Posterior vena cava (tissue), 2 donors: ENCODE results near the gene EBPL. TPM values are rescaled to one million over a fixed set of nuclear protein-coding genes. Genes with fewer than 3 reads are reported as not detected.

Experiments
- DNase-seq: peaks from one replicate; pipeline ENCODE4 v3.0.0-alpha.2; 2020; ENCODE audit warnings: low spot score
- intact Hi-C, 2 donors: fragments of 100-400 bp; cut with DNase I; formaldehyde crosslinking; loops; one replicate each; pipeline versions ENCODE4 v1.14.1 to v1.14.2; 2022 to 2023
- total RNA-seq, 2 donors: library from RNA; stranded (reverse); fragmentation: NEBNext Ultra II Directional; extraction: Animal tissue kit (Norgen Biotek cat#: 25700); gene quantifications; one replicate each; pipeline ENCODE4 v1.2.1, GENCODE V29; 2021
- donor health status: DM: yes; HTN: yes; CAD: no.
- donor health status: DM: yes; HTN: yes; CAD: no.

Gene EBPL
- total RNA-seq, 2 donors from 2014 or later = 20.1 to 23.8 TPM

DNA sequence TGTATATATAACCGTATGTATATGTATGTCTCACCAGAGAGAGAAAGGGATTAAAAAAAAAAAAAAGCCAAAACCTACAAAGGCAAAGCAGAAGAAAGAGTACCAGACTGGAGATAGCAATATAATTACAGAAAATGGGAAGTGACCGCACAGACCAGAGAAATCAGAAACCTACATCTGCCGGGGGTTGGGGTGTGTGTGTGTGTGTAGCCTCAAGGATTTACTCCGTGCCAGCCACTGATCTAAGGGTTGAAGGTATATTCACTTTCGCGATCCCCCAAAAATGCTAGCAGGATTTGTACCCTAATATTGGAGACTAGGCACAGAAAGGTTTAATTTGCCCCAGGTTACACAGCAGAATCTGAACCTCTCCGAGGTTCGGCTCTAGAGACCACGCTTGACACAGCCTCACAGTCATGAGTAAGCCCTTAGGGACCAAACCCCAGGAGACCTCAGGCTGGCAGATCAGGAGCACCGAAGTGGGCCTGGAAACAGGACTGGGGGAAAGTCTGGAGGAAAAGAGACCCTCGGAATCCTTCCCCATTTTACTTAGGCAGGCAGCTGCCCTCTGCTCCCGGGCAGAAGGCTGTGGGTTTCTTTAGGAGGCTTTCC lies 48.1 kb downstream of the EBPL start:
- DNase-seq = no peak
- intact Hi-C loops = no loop called here

- peak; percentile 89 for DNase-seq
- intact Hi-C loops = no loop called here
Observed at GRCh38 chr13:49641801-49642291, 49.4 kb downstream of the EBPL start.

GRCh38 chr13:49638744-49639072 lies 52.6 kb downstream of the EBPL start:
- no peak for DNase-seq
- intact Hi-C loops = no loop called here

DNA sequence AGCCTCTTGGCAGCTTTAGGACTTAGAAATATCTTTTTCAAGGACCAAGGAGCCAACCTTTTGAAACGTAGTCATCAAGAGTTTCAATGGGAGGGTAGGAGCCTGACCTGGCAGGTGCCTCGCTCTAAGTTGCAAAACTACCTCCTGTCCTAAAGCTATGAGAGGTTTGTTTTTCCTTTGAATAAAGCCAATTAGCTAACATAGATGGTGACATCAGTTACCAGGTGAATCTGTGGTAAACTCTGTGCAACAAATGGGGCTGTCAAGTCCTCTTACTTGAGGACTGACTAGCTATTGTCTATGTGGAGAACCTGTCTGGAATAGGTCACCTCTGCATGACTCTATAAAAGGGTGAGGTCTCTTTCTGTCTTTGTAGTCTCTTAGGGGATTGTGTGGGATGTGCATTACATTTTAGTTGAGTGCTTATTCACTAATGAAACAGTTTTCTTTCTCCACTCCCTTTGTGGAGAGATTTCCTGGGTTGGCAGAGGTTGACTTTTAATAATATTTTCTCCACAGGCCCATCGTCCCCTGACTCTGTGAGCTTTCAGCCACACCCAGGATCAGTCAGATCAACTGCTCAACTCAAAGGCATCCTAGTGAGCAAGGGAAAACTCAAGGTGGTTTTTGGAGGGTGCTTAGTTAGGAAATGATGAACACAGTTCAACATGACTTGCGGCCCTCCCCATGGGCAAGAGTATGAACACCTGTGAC lies 53.1 kb downstream of the EBPL start:
- intact Hi-C loops = no loop called here
- no peak for DNase-seq

DNA sequence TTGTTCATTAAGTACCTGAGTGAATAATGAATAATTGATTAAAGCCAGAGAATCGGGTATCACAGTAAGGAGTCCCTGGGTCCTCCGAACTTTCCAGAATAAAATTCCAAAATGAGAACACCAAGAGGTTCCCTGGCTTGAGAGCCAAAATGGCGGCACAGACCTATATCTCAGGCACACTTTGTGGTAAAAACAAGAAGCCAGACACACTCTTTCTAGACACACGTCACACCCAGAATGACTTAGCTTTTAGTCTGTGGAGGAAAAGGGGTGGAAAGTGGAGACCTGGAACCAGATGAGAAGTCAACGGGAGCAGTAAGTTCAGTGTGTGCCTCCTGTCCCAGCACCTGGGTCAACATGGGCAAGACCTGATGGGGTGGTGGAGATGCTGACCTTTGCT lies 54.6 kb downstream of the EBPL start:
- no peak for DNase-seq
- intact Hi-C loops = no loop called here

DNA sequence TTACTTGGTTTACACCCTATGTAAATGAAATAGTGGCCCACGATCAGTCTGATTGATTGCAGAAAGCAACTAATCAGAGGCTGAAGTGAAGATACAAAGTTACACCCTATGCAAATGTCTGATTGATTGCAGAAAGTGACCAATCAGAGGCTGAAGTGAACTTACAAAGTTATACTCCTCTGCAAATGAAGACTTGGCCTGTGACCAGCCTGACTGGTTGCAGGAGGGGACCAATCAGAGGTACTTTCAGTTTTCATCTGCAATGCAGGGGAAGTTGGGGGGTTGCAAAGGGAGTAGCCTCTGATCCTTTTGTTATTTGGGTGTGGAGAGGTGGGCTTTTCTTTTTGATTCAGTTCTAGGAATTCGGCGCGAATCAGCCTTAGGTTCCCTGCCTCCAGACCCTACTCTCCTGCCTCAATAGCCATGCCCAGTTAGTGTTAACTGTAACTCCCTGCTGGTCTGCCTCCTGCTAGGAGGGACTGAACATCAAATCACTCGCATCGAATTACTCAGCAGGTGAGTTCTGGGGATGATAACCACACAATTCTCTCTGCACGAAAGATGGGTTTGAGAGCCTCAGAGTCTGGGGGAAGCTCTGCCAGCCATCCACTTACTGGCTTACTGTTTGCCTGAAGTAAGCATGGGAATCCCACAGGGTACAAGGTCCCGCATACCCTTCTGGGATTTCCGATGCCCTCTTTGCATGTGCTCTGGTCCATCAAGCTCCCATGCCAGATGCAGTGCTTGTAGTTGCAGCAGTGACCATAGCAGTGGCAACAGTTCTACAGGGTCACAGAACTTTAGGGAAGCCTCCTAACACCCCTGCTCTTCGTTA lies 55.5 kb downstream of the EBPL start:
- intact Hi-C loops = no loop called here
- no peak for DNase-seq

- intact Hi-C loops = no loop called here
Observed at GRCh38 chr13:49633710-49634109, 57.6 kb downstream of the EBPL start.

GRCh38 chr13:49632156-49632555 lies 59.1 kb downstream of the EBPL start:
- no peak for DNase-seq
- intact Hi-C loops = no loop called here

More at GRCh38 chr13:49633710-49634109, 57.6 kb downstream of the EBPL start:
- DNase-seq = no peak

GRCh38 chr13:49630580-49630979 lies 60.7 kb downstream of the EBPL start:
- no peak for DNase-seq
- intact Hi-C loops = no loop called here

- intact Hi-C loops = no loop called here
- DNase-seq = no peak
Observed at GRCh38 chr13:49629947-49630346, 61.3 kb downstream of the EBPL start.

DNA sequence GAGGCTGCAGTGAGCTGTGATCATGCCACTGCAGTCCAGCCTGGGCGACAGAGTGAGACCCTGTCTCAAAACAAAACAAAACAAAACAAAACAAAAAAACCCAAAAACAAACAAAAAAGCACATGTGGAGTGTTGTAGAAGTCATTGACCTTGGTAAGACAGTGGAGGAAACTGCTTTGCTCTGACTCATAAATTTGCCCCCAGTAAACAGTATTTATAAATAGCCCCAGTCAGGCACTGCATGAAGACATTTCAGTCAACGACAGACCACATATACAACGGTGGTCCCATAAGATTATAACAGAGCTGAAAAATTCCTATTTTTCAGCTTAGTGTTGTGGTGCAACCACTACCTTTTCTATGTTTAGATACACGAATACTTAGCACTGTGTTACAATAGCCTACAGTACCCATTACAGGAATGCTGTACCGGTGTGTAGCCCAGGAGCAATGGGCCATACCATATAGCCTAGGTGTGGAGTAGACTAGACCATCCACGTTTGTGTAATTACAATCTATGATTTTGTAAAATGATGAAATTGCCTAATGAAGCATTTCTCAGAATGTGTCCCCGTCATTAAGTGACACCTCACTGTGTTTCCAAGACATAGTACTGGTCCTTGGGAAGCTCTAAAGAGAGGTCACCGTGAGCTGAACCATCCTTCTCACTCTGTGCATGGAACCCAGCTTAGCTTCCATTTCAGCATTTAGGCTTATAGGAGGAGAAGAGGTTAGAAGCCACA lies 61.9 kb downstream of the EBPL start:
- DNase-seq = no peak
- intact Hi-C loops = no loop called here

- DNase-seq = peak; percentile 91
- intact Hi-C loops = no loop called here
Observed at GRCh38 chr13:49627831-49628652, 63.2 kb downstream of the EBPL start, which contains the start of gene ARL11. TSS of gene ARL11 (plus strand) at chr13:49628507. CDS start at chr13:49630448, 1,941 bp downstream.

- DNase-seq = no peak
Observed at GRCh38 chr13:49625392-49626079, 65.8 kb downstream of the EBPL start.

GRCh38 chr13:49624229-49624628 lies 67.1 kb downstream of the EBPL start:
- DNase-seq = no peak
- intact Hi-C loops = no loop called here

More at GRCh38 chr13:49625392-49626079, 65.8 kb downstream of the EBPL start:
- intact Hi-C loops = no loop called here

GRCh38 chr13:49622174-49622946 lies 68.9 kb downstream of the EBPL start:
- no peak for DNase-seq
- intact Hi-C loops = no loop called here

DNA sequence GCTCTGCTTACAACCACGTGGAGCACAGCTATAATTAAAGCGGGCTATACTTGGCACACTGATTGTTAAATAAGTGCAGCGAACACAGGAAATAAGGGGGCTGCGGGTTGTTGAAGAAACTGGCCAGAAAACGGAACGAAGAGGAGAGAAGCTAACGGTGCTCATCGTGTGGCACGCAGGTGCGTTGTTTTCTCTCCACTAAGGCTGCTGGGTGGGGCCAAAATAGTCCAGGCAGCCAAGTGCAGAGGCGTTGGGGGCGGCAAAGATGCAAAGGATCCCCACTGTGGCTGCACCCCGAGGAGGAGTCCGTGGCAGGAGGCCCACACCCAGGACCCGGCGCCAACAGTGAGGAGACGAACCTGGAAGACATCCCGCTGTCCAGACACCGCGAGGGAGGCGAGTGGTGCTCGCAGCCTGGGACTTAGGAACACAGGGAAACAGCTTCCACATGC lies 71.1 kb downstream of the EBPL start:
- no peak for DNase-seq

GRCh38 chr13:49616676-49617065 lies 74.6 kb downstream of the EBPL start:
- intact Hi-C loops = no loop called here
- DNase-seq = no peak

More for the DNA sequence above, 71.1 kb downstream of the EBPL start:
- intact Hi-C loops = no loop called here
